GM13977 (cell line): ENCODE measurements around the gene BORA.
"Not testable (repeated sequence)": the region's sequence is repeated elsewhere in the genome, so short reads cannot be mapped to it uniquely, and the experiment has no call there.

ENCODE experiments used
- DNase-seq: peaks from one replicate; pipeline ENCODE4 v3.0.0; 2012; ENCODE audit warnings: low spot score
- CTCF ChIP-seq: IDR thresholded peaks from 2 replicates; pipeline ENCODE4 v1.5.1; 2012; ENCODE audit warnings: mild to moderate bottlenecking, control low read depth; ENCODE audit not compliant: insufficient read depth; ENCODE audit errors: extremely low read depth, missing control alignments
- in situ Hi-C: fragments of 300-500 bp; cut with MboI; formaldehyde crosslinking; loops from one replicate; pipeline ENCODE4 v1.12.0; 2022; ENCODE audit warnings: low sequenced_read_pairs, low pct_unique_long_range_greater_than_20kb, mixed read lengths, inconsistent platforms; ENCODE audit not compliant: unreplicated experiment

The BORA gene

GRCh38 chr13:72693832-72694231 lies 33.9 kb upstream of the BORA start:
- in situ Hi-C loops = no loop called here
- DNase-seq = no peak
- no peak for TF ChIP-seq CTCF

- in situ Hi-C loops = no loop called here
- DNase-seq = no peak
- TF ChIP-seq CTCF = no peak
Measured at GRCh38 chr13:72694314-72694713, 33.4 kb upstream of the BORA start.

GRCh38 chr13:72696579-72696978 lies 31.1 kb upstream of the BORA start:
- no peak for DNase-seq
- TF ChIP-seq CTCF = peak; percentile 20
- in situ Hi-C loops = no loop called here

GRCh38 chr13:72698164-72698563 lies 29.6 kb upstream of the BORA start:
- DNase-seq = no peak
- in situ Hi-C loops = no loop called here
- TF ChIP-seq CTCF = no peak

- no peak for DNase-seq
- TF ChIP-seq CTCF = no peak
- in situ Hi-C loops = no loop called here
Measured at GRCh38 chr13:72700509-72700908, 27.2 kb upstream of the BORA start.

- no peak for TF ChIP-seq CTCF
- DNase-seq = no peak
- in situ Hi-C loops = no loop called here
Measured at GRCh38 chr13:72716776-72717175, 10.9 kb upstream of the BORA start.

GRCh38 chr13:72726185-72726584 lies 1.5 kb upstream of the BORA start:
- DNase-seq, in situ Hi-C loops: not testable (repeated sequence)
